ENCODE results near the gene C3orf70.

The C3orf70 gene

DNA sequence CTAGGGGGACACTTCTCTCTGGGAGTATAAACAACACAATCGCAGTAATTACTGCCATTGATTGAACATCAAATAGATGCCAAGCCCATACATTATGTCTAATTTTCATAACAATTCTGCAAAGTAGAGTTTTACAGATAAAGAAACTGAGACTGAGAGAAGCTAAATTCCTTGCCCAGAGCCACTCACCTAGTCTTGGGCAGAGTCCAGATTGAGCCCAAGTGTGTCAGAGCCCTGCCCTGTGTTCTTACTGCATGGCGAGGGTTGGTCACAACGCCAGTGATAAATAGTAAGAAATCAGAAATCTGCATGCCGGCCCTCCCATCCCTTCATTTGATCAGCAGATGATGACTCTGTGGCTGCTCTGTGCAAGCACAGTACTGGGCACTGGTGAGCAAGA is 106.3 kb downstream of the C3orf70 start:
- DNase-seq, result no peak

DNA sequence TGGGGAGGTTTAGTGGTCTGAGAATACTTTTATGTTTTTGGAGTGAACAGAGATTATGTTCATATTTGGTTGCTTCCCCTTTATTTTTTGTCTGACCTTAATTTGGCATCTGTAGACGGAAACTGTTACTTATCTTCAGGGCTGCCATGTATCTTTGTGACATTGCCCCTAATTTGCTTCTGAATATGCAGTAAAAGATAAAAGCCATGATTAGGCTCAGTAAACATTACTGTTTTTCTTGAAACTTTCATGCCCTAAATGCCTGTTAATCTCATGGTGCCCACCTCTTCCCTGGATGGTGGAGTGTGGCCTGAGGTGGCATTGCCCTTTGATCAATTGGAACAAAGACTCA is 106.7 kb downstream of the C3orf70 start:
- no peak for DNase-seq

DNA sequence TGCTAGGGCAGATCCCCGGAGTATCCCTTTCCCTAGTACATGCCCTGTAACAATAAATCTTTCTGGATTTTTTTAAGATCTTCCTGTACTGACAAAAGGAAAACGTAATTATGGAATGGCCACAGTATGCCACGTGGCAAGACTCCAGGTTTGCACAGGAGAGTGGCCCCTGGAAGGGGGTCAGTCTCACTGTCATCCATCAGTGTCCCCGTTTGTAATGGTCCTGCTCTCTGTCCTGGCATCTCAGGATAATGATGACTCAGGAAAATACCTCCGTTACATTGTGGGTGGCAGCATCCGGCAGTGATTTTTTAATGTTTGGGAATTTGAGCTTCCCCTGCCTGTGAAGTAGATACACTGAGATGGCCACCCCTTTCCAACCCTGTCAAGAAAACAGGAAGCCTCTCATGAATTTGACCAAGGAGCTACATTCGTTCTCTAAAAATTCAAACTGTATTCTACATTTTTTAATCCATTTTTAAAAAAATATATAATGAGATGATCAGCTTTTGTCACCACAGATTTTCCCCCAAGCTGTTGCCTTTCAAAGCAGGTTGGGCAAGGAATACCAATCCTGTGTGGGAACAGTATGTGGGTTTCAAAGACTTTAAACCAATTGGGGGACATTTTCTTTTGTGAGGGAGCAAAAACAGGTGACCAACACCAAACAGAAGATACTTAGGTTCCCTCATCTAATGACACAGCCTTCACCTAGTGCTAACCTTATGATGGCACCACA is 110.4 kb downstream of the C3orf70 start:
- no peak for DNase-seq

DNA sequence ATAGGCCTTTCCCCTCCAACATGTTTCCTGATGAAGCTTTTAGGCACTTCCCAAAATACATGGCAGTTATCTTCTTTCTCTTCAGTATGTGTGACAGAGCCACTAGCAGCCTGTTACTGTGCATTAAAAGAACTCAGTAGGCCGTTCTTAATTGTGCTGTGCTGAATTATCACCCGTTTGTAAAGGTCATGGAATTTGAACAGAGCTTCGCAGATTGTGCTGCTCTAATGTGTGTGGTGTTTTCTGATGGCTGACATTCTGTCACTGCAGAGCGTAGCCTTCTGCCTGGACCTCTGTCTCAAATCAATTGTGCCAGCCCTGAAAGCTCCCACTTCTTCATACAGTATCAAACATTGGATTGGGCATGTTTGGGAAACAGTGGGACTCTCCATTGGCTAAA is 111.3 kb downstream of the C3orf70 start:
- no peak for DNase-seq

DNA sequence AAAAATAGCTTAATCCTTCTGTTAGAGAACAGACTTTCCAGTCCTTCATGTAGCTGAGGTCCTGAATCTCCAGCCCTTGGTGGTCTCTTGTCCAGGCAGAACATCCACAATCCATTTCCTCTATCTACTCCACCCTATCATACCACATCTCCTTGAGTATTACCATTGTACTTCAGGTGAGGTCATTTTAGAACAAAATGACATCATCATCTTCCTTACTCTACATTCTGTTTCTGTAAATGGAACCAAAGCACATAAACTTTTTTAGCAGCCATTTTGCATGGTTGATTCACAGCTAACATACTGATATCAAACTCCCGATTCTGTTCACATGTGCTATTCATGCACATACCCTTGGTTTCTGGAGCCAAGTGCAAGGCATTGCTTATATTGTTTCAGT is 112.4 kb downstream of the C3orf70 start:
- DNase-seq, result no peak

DNA sequence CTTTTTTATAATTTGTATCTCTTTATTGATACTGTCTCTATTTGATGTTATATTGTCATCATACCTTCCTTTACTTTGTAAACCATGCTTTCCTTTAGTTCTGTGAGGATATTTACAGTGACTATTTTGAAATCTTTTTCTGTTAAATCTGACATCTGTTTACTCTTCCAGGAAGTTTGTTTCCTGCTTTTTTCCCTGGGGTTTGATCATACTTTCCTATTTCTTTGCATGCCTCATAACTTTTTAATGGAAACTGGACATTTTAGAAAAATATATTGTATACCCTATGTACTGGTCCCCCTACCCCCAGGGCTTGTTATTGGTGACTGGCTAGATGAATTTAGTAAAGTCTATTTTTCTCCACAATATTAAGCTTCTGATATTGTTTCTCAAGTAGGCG is 115.1 kb downstream of the C3orf70 start:
- no peak for DNase-seq

DNA sequence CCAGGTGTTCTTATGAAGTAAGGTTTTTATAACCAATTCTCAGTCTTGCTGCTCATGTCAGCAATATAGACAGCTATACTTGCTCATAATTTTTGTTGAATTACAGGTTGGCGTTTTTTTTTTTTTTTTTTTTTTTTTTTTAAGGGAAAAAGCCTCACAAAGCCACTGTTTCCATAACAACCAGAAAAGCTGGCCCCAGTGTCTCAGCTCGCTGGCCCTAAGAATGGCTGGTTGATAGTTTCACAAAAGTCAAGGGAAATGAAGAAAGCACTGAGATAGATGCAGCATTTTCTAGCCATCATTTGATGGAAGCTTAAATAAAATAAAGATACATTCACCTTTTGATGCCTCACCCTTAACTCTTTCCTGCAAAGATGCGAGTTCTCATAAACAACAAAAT is 121.9 kb downstream of the C3orf70 start:
- DNase-seq, result no peak

DNA sequence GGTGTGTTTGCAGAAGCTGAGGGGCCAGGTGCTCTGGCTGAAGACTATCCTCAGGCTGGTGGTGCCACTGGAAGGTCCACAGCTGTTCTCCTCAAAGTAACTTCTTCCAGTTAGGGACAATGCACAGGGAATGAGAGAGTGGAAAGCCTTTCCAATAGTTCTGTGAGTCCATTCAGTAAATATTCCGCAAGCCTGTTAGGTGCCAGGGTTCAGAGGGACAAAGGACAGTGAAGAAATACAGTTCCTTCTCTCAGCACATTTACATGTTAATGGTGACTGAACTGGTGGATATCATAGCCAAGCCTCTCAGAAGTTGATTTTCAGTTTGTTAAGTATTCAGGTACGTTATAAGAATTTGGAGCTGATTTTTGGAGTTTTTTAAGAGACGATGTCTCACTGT is 122.5 kb downstream of the C3orf70 start:
- no peak for DNase-seq

DNA sequence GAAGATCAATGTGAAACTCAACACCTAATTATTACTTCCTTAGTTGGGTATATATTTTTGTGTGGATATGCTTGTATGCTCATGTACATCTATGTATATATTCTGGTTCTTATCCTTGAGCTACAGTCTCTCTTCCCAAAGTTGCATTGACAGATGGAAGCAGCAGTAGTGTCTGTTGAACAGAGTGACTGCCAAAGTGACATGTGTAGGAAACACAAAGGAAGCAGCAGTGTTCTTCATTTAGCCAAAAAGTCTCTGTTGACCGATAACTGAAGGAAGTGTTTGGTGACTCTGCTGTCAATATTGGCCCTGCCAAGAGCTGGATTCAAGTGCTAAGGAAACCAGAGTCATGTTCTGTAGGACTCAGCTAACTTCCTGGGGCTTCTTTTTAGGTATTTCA is 123.8 kb downstream of the C3orf70 start:
- DNase-seq, result no peak

DNA sequence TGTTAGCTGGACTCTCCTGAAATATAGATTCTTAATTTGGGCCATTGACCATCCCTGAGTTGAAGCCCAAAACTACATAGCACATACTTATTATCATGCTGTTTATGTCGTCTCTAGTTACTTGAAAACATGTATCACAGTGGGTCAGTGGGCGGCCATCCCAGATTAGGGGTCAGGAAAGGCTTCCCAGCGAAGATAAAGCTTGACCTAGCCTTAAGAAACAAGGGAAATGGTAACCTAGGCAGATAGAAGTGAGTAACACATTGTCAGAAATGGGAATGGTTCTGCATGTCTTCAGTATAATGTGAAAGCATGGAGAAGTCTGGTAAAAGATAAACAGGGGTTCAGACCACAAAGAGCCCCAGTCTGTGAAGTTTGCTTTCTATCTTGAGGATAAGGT is 124.7 kb downstream of the C3orf70 start:
- no peak for DNase-seq

Data from NCI-H2029 treated with DMSO at 0.1 percent for 48 hours (cell line).